ENCODE data around the gene RBP5.

RBP5 gene

DNA sequence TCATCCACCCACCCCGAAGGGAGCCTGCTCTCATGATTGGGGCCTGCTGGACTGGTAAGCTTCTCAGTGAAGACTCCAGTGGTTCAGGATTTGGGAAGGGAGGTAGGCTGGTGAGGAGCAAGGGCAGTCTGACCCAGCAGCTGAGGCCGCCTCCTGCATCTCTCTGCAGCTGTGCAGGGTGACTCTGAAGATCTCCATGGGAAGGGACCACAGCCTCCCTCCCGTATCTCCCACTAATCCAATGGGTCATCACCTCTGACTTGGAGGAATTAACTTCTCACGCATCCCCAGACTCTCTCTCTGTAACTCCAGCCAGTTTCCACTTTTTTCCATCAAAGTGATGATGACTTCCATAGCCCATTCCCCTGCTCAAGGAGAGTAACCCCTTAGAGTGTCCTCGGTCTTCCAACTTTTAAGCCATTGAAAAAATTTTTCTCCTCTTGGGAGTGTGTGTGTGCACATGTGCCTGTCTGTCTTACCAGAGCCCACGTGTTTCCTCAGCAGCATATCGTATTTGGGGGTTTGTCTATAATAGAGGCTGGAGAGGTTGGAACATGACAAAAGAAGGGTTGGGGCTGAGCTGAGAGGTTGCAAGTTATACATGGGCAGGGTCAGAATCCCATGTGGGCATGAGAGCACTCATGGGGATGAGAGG is 12.8 kb upstream of the RBP5 start:
- no peak for DNase-seq (ENCODE audit: low read depth)
- TF ChIP-seq, protein P1, sequence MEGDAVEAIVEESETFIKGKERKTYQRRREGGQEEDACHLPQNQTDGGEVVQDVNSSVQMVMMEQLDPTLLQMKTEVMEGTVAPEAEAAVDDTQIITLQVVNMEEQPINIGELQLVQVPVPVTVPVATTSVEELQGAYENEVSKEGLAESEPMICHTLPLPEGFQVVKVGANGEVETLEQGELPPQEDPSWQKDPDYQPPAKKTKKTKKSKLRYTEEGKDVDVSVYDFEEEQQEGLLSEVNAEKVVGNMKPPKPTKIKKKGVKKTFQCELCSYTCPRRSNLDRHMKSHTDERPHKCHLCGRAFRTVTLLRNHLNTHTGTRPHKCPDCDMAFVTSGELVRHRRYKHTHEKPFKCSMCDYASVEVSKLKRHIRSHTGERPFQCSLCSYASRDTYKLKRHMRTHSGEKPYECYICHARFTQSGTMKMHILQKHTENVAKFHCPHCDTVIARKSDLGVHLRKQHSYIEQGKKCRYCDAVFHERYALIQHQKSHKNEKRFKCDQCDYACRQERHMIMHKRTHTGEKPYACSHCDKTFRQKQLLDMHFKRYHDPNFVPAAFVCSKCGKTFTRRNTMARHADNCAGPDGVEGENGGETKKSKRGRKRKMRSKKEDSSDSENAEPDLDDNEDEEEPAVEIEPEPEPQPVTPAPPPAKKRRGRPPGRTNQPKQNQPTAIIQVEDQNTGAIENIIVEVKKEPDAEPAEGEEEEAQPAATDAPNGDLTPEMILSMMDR (conservative IDR thresholded peaks at IDR 0.05; ENCODE audit: low read length) = no peak
- no peak overlapping the region for H3K4me3 ChIP-seq (ENCODE audit: low read length)

DNA sequence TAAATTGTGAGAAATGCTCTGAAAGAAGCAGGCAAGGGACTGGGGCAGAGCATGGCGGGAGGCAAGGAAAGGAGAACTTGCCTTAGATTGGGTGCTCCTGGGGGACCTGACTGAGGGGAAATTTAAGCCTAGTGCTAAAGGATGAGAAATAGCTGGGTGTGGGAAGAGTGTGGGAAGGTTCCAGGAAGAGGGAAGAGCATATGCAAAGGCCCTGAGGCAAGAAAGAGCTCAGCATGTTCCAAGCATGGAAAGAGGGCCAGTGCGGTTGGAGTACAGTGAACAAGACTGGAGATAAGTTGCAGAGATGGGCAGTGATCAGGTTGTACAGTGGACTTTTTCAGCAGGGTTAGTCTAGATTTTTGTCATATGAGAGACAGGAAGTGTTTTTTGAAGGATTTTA is 10.5 kb upstream of the RBP5 start:
- DNase-seq (ENCODE audit: low read depth) = no peak
- no peak overlapping the region for H3K4me3 ChIP-seq (ENCODE audit: low read length)
- TF ChIP-seq, protein P1 (conservative IDR thresholded peaks at IDR 0.05; ENCODE audit: low read length) = no peak

DNA sequence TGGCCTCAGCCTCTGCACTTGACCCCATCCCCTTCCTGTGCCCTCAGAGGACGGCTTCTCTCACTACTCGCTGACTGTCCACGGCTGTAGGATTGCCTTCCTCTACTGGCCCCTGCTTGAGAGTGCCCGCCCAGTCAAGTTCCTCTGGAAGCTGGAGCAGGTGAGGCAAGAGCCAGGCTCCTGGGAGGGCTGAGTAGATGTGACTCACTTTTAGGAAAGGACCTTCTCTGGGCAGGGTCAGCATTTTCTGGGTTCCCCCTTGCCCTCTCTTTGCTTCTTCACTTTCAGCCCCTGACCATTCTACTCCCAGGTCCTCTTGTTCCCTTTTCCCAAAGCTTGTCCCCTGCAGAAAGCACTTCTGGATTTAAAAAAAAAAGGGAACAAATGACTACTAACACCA is 9.2 kb upstream of the RBP5 start:
- H3K4me3 ChIP-seq (ENCODE audit: low read length) = no peak overlapping the region
- TF ChIP-seq, protein P1 (conservative IDR thresholded peaks at IDR 0.05; ENCODE audit: low read length) = no peak
- no peak for DNase-seq (ENCODE audit: low read depth)

DNA sequence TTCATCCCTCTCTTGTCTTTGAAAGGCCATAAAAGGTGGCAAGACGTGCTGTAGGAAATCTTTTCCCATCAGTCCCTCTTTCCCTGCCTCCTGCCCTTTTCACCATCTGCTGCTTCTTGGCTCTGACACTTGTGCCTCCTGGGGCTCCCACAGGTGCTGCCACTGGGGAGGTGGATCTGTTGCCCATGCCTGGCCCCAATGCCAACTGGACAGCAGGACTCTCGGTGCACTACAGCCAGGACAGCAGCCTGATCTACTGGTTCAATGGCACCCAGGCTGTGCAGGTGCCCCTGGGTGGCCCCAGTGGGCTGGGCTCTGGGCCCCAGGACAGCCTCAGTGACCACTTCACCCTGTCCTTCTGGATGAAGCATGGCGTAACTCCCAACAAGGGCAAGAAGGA is 8.0 kb upstream of the RBP5 start:
- DNase-seq (ENCODE audit: low read depth) = no peak
- TF ChIP-seq, protein P1 (conservative IDR thresholded peaks at IDR 0.05; ENCODE audit: low read length) = no peak

DNA sequence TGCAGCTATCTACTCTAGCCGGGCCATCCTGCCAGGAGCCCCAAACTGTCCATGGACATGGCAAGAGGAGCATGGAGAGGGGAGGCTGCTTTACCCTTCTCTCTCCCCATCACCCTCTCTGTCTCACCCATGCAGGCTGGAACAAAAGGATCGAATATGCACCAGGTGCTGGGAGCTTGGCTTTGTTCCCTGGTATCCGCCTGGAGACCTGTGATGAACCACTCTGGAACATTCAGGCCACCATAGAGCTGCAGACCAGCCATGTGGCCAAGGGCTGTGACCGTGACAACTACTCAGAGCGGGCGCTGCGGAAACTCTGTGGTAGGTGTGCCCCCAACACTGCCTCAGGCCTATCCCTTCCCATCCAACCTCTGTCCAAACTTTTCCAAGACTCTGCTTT is 7.4 kb upstream of the RBP5 start:
- H3K4me3 ChIP-seq (ENCODE audit: low read length) = no peak overlapping the region
- no peak for DNase-seq (ENCODE audit: low read depth)
- TF ChIP-seq, protein P1 (conservative IDR thresholded peaks at IDR 0.05; ENCODE audit: low read length) = no peak

More for the DNA sequence above, 8.0 kb upstream of the RBP5 start:
- H3K4me3 ChIP-seq (ENCODE audit: low read length) = no peak overlapping the region

DNA sequence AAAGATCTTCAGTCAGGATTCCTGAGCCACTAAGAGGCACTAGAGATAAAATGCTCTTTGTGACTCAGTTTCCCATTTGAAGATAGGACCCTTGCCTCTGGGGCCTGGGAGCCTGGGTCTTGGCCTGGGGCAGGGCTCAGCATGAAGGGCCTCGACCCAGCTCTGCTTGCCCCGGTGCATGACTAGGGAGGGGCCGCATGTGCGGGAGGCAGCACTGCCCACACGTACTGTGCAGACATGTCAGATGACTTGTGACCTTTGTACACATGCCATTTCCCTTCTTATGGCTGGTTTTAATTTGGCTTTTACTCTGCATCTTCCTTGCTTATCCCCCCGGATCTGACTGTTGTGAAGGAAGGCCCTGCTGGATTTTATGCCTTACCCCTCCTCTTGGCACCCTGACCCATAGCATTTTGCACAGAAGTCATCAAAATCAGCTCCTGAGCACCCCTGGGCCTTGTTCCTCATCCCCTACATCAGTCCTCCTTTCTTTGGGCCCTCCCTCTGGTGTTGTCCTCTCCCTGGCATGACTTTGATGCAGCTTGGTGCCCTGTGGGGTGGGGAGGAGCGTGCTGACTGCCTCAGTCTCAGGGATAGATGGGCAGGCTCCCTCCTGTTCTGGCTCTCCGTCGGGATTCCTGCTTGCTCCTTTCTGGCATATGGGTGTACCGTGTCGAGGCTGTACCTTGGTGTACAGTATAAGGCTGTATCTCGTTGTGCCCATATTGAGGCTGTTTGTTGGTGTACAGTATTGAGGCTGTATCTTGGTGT is 5.9 kb upstream of the RBP5 start:
- H3K4me3 ChIP-seq (ENCODE audit: low read length) = no peak overlapping the region
- no peak for DNase-seq (ENCODE audit: low read depth)
- TF ChIP-seq, protein P1 (conservative IDR thresholded peaks at IDR 0.05; ENCODE audit: low read length) = no peak

DNA sequence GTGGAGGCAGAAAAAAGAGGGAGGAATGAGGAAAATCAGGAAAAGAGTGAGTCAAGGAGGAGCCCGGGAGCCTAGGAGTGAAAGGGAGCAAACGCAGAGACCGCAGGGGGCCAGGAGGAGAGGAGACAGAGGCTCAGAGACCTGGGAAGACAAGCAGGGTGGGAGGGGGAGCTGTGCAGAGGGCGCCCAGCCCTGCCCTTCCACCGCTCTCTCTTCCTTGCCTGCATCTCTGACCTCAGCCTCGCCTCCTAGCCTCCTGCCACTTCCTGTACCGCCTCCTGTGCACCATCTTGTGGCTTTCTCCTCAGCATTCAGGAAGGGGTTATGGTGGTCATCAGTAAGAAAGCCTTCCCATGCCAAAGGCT is 2.8 kb upstream of the RBP5 start:
- DNase-seq (ENCODE audit: low read depth) = no peak
- no peak overlapping the region for H3K4me3 ChIP-seq (ENCODE audit: low read length)
- TF ChIP-seq, protein P1 (conservative IDR thresholded peaks at IDR 0.05; ENCODE audit: low read length) = no peak
